ENCODE data around the gene RHBDL3.

Gene RHBDL3

DNA sequence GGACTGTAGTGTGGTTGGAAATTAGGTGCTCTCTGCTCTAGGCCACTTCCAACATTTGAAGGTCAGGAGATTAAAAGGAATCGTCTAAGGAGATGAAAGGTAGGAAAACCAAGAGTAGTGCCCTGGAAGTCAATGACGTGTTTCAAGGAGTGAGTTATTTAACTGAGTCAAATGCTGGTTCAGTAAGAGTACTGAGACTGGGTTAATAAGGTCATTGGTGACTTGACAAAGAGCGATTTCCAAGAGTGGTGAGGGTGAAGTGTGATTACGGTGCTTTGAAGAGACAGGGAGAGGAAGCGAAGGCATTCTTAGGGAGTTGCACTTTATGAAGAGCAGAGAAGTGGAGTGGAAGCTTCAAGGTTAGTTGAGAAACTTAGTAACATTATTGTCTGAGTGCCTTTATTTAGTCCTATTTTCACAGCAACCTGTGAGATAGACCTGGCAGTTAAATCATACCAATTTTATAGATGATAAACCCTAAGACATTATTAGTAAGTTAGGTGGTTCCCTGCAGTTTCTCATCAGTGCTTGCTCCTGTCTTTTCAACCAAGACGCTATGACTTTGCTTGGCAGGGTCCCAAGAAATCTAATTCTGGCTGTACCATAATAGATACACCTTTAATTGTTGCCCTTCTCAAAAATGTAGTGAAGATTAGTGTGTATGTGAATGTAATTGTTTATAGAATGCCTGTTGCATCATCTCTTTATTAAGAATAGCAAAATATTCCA is 90.2 kb downstream of the RHBDL3 start:
- no peak overlapping the region for H3K4me3 ChIP-seq (ENCODE audit: low read depth, low read length)

- H3K4me3 ChIP-seq (ENCODE audit: low read depth, low read length) = no peak overlapping the region
Measured at GRCh38 chr17:32356378-32356743, 90.7 kb downstream of the RHBDL3 start.

GRCh38 chr17:32356750-32357149 is 91.1 kb downstream of the RHBDL3 start:
- no peak overlapping the region for H3K4me3 ChIP-seq (ENCODE audit: low read depth, low read length)

DNA sequence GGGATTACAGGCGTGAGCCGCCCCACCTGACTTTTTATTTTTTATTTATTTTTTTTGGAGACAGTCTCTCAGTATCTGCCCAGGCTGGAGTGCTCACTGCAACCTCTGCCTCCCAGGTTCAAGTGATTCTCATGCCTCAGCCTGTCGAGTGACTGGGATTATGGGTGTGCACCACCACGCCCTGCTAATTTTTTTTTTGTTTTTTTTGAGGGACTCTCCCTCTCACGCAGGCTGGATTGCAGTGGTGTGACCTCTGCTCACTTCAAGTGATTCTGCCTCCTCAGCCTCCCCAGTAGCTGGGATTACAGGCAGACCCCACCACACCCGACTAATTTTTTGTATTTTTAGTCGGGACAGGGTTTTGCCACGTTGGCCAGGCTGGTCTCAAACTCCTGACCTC is 92.0 kb downstream of the RHBDL3 start:
- H3K4me3 ChIP-seq (ENCODE audit: low read depth, low read length) = no peak overlapping the region

- no peak overlapping the region for H3K4me3 ChIP-seq (ENCODE audit: low read depth, low read length)
Measured at GRCh38 chr17:32361270-32361669, 95.6 kb downstream of the RHBDL3 start.

GRCh38 chr17:32370426-32370825 is 104.8 kb downstream of the RHBDL3 start:
- H3K4me3 ChIP-seq (ENCODE audit: low read depth, low read length) = no peak overlapping the region

Data from iPS-11a (cell line).